AG09319 (cell line): ENCODE measurements around the gene HOXA10.

Experiments
- DNase-seq: peaks from one replicate; pipeline ENCODE4 v3.0.0-alpha.2; 2010; ENCODE audit warnings: low read depth; ENCODE audit errors: extremely low read depth
- TF ChIP-seq, protein P1 (sequence below): IDR thresholded peaks from 2 replicates; pipeline ENCODE4 v1.5.1; 2011; ENCODE audit warnings: low read depth, mild to moderate bottlenecking, inconsistent platforms, low read length, moderate library complexity

The HOXA10 gene

DNA sequence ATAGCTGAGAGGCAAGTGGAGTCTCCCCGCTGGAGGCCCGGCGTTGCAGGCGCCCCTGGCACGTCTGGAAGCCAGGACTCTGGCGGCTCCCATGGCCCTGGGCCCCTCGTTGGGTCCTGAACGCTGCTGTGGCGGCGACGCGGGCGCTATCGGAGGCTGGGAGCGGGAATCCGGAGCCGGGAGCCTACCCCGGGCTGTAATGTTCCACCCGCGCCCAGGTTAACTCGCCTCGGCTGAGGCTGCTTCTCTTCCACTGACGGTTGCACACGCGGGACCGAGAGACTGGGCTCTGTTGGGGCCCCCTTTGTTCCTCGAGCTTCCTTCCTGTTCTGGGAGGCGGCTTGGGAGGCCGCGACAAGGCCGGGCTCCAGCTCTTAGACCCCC, 29.3 kb downstream of the HOXA10 start:
- no peak for DNase-seq
- TF ChIP-seq, protein P1, sequence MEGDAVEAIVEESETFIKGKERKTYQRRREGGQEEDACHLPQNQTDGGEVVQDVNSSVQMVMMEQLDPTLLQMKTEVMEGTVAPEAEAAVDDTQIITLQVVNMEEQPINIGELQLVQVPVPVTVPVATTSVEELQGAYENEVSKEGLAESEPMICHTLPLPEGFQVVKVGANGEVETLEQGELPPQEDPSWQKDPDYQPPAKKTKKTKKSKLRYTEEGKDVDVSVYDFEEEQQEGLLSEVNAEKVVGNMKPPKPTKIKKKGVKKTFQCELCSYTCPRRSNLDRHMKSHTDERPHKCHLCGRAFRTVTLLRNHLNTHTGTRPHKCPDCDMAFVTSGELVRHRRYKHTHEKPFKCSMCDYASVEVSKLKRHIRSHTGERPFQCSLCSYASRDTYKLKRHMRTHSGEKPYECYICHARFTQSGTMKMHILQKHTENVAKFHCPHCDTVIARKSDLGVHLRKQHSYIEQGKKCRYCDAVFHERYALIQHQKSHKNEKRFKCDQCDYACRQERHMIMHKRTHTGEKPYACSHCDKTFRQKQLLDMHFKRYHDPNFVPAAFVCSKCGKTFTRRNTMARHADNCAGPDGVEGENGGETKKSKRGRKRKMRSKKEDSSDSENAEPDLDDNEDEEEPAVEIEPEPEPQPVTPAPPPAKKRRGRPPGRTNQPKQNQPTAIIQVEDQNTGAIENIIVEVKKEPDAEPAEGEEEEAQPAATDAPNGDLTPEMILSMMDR, result no peak

DNA sequence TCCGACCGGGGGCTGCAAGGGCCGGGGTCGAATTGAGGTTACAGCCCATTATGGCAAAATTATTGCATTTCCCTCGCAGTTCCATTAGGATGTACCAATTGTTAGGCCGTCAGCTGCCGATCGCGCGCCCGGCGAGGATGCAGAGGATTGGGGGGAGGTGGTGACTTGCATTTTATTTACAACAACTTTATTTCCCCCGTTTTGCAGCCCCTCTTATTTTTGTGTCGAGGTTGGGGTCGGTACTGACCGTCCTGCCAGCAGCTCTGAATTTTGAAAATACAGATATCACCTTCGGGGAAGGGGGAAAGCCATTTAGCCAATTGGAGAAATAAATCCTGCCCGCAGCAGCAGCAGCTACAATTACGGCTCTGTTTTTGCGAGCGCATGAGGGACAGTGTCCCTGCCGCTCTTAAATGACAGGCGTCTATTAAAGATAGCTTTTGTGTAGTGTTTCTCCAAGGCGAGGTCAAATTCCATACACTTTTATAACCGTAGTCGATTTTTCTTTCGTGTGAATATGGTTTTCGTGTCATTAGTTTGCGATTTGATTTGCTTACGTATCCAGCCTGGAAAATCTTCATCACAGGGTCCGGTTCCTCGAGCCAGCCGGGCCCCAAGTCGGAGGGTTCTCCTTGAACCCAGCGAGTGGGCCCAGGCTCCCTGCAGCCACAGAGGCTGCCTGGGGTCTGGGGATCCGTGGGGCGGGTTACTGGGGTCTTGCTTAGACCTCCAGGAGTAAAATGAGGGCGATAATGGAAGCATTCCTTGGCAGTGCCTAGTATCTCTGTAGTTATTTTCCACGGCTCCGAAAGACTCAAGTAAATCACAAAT, 30.0 kb downstream of the HOXA10 start:
- TF ChIP-seq, protein P1, result no peak
- DNase-seq, result no peak

DNA sequence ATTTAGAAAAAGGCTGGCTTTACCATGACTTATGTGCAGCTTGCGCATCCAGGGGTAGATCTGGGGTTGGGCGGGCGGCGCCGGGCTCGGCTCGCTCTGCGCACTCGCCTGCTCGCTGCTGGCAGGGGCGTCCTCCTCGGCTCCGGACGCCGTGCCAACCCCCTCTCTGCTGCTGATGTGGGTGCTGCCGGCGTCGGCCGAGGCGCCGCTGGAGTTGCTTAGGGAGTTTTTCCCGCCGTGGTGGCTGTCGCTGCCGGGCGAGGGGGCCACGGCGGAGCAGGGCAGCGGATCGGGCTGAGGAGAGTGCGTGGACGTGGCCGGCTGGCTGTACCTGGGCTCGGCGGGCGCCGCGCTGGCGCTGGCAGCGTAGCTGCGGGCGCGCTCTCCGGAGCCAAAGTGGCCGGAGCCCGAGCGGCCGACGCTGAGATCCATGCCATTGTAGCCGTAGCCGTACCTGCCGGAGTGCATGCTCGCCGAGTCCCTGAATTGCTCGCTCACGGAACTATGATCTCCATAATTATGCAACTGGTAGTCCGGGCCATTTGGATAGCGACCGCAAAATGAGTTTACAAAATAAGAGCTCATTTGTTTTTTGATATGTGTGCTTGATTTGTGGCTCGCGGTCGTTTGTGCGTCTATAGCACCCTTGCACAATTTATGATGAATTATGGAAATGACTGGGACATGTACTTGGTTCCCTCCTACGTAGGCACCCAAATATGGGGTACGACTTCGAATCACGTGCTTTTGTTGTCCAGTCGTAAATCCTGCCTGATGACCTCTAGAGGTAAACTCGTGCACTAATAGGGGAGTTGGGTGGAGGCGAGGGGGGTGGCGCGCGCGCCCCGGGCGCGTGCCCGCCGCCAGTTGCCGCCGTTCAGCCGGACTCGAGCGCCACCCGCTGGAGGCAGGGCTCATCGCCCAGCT, 30.8 kb downstream of the HOXA10 start, which contains the start of gene HOXA5:
TSS of gene HOXA5 (minus strand) at position 659 of the 927 bp plus-strand sequence. CDS start at position 585, 74 bp downstream.
- TF ChIP-seq, protein P1, result peak; percentile 6

DNA sequence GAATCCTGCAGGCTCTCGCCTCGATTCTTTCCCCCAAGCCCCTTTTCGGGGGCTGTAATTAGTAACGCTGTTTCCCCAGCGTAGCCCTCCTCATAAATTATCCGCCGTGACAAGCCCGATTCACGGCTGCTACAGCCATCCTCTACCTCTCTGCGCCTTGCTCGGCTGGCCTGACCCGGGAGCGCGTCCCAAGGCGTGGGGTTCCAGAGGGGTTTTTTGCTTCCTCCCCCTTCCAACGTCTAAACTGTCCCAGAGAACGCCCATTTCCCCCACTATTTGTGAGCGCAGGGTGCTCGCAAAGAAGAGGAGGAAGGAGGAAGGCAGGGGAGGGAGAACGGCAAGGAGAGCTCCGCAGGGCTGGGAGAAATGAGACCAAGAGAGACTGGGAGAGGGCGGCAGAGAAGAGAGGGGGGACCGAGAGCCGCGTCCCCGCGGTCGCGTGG, 31.5 kb downstream of the HOXA10 start:
- TF ChIP-seq, protein P1, result no peak
- DNase-seq, result no peak

More for the DNA sequence above, 30.8 kb downstream of the HOXA10 start, which contains the start of gene HOXA5:
- no peak for DNase-seq

DNA sequence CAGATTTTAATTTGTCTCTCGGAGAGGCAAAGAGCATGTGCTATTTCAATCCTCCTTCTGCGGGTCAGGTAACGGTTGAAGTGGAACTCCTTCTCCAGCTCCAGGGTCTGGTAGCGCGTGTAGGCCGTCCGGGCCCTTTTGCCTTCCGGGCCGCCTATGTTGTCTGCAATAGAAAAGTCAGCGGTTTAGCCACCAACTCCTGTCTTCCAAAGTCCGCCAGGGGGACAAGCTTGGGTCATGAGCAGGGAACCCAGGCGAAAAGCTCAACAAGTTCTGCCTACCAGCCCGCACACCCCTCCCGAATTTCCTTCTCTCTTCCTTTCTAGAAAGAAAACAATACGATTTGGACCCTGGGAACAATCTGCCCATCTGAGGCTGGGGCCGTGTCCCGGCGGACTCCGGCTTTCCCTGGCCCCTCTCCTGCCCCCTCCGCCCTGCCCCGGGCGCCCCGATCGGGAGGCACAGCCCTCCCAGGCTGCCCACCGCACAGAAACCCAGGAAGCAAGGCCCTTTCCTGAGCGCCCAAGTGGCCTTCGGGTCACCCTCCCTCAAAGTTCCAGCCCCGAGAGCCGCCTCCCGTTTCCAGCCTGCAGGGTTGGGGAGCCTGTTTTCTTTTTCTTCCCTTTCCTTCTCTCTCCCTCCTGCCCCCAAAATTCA, 32.1 kb downstream of the HOXA10 start:
- DNase-seq, result no peak
- TF ChIP-seq, protein P1, result no peak

DNA sequence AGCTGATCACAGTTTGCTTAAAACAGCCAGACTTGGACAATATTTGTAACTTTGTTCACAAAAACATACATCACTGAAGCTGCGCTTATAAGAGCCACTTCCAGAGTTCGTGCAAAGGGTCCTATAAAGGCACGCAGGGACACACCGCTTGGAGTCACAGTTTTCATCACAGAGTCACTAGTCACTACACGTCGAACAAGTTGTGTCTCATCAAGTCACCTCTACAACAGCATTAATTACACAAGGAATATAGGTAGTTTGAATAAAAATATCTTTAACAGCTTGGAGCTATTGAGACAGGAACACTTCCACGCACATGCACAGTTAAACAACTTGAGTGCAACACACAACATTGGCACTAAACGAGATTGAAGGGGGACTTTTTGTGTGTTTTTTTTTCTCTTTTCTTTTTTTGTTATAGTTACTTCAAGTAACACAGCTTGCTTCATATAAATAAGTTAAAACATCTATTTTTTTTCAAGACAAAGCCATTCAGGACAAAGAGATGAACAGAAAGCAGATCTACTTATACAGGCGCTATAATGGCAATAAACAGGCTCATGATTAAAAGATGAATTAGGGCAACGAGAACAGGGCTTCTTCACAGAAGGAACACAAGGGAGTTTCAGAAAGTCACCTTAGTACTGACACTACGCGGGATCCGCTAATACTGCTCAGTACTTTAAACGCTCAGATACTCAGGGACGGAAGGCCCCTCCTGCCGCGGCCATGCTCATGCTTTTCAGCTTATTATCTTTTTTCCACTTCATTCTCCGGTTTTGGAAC, 32.8 kb downstream of the HOXA10 start:
- DNase-seq, result no peak
- TF ChIP-seq, protein P1, result no peak
